SU-DHL-6 (cell line): ENCODE data around the gene EHHADH.

ENCODE experiments used
- H2AFZ ChIP-seq: fragments of 200-600 bp; sonication (generic); 2 replicates; pipeline ENCODE4 v1.6.1; 2014; ENCODE audit warnings: low read depth, mild to moderate bottlenecking, moderate library complexity, mixed read lengths, antibody characterized with exemption, low read length; ENCODE audit not compliant: severe bottlenecking
- H3F3A ChIP-seq: fragments of 200-600 bp; shearing (Covaris generic); 2 replicates; pipeline ENCODE4 v1.6.0; 2016; ENCODE audit warnings: antibody characterized with exemption, mild to moderate bottlenecking; ENCODE audit not compliant: insufficient read depth
- H3K27ac ChIP-seq: fragments of 200-600 bp; sonication (generic); 2 replicates; pipeline ENCODE4 v1.5.1; 2016; ENCODE audit warnings: low read depth, mild to moderate bottlenecking, low read length, moderate library complexity, mixed read lengths
- H3K27me3 ChIP-seq: fragments of 200-600 bp; sonication (generic), shearing (Covaris generic); 2 replicates; pipeline ENCODE4 v1.6.0; 2014; ENCODE audit warnings: mild to moderate bottlenecking, low read length
- H3K36me3 ChIP-seq: fragments of 200-600 bp; sonication (generic); 2 replicates; pipeline ENCODE4 v1.6.1; 2014; ENCODE audit warnings: mild to moderate bottlenecking, low read length, mixed read lengths
- H3K4me2 ChIP-seq: fragments of 300-600, 200-600 bp; shearing (Covaris generic), sonication (generic); 2 replicates; pipeline ENCODE4 v1.6.0; 2014; ENCODE audit warnings: low read length, low read depth, mild to moderate bottlenecking; ENCODE audit not compliant: poor library complexity, severe bottlenecking
- H3K4me3 ChIP-seq: fragments of 200-600 bp; sonication (generic); 2 replicates; pipeline ENCODE4 v1.5.1; 2014; ENCODE audit warnings: antibody characterized with exemption, low read length, mild to moderate bottlenecking, mixed read lengths; ENCODE audit not compliant: insufficient read depth, poor library complexity, severe bottlenecking
- H3K79me2 ChIP-seq: fragments of 200-600 bp; sonication (generic); 2 replicates; pipeline ENCODE4 v1.6.1; 2014; ENCODE audit warnings: mild to moderate bottlenecking, low read length, moderate library complexity; ENCODE audit not compliant: insufficient read depth
- H3K9ac ChIP-seq: fragments of 200-600 bp; sonication (generic); 2 replicates; pipeline ENCODE4 v1.7.0; 2014; ENCODE audit warnings: mild to moderate bottlenecking, low read length
- H3K9me2 ChIP-seq: fragments of 200-600 bp; sonication (generic); replicated peaks from 2 replicates; pipeline ENCODE4 v1.6.1; 2014; ENCODE audit warnings: low read length; ENCODE audit not compliant: insufficient read depth
- H3K9me3 ChIP-seq: fragments of 200-600 bp; sonication (generic); 2 replicates; pipeline ENCODE4 v1.6.1; 2014; ENCODE audit warnings: low read length, mixed read lengths; ENCODE audit not compliant: insufficient read depth
- H4K20me1 ChIP-seq: fragments of 200-600 bp; sonication (generic); 2 replicates; pipeline ENCODE4 v1.6.1; 2014; ENCODE audit warnings: low read depth, mild to moderate bottlenecking, antibody characterized with exemption, low read length, moderate library complexity, mixed read lengths
- CTCF ChIP-seq: fragments of 200-600 bp; sonication (generic); IDR thresholded peaks from one replicate; pipeline ENCODE4 v1.5.1; 2017; ENCODE audit warnings: antibody characterized with exemption, mild to moderate bottlenecking, low read length, moderate library complexity; ENCODE audit not compliant: insufficient read depth, poor library complexity, severe bottlenecking
- EZH2phosphoT487 ChIP-seq: fragments of 200-600 bp; sonication (generic), shearing (Covaris generic); conservative IDR thresholded peaks from 2 replicates; pipeline ENCODE4 v1.6.1; 2018; ENCODE audit warnings: mild to moderate bottlenecking, antibody characterized with exemption, low read length, moderate library complexity, mixed read lengths

Gene EHHADH

GRCh38 chr3:185187391-185187790 lies 66.5 kb downstream of the EHHADH start:
- H3K27me3 ChIP-seq = no peaks in the 10 kb centered on the region
- H3K4me3 ChIP-seq = no peak overlapping the region
- H3K36me3 ChIP-seq = no peaks in the 10 kb centered on the region
- H3K9me3 ChIP-seq = no peaks in the 10 kb centered on the region
- H3K9me2 ChIP-seq = no peaks in the 10 kb centered on the region
- TF ChIP-seq EZH2phosphoT487 = no peak
- TF ChIP-seq CTCF = no peak
- H3K79me2 ChIP-seq = no peaks in the 10 kb centered on the region
- H4K20me1 ChIP-seq = no peaks in the 10 kb centered on the region
- H3K9ac ChIP-seq = no peak overlapping the region
- H2AFZ ChIP-seq = no peak overlapping the region
- no peaks in the 10 kb centered on the region for H3F3A ChIP-seq
- no peak overlapping the region for H3K27ac ChIP-seq
- no peak overlapping the region for H3K4me2 ChIP-seq

GRCh38 chr3:185176750-185177359 lies 77.0 kb downstream of the EHHADH start:
- no peaks in the 10 kb centered on the region for H4K20me1 ChIP-seq
- no peaks in the 10 kb centered on the region for H3K9me3 ChIP-seq
- no peak overlapping the region for H3K4me2 ChIP-seq
- no peak overlapping the region for H3K4me3 ChIP-seq
- H3K27me3 ChIP-seq = no peaks in the 10 kb centered on the region
- H2AFZ ChIP-seq = no peak overlapping the region
- H3K36me3 ChIP-seq = no peaks in the 10 kb centered on the region
- H3F3A ChIP-seq = no peaks in the 10 kb centered on the region
- H3K9me2 ChIP-seq = no peaks in the 10 kb centered on the region
- no peak overlapping the region for H3K27ac ChIP-seq
- no peaks in the 10 kb centered on the region for H3K79me2 ChIP-seq
- H3K9ac ChIP-seq = no peak overlapping the region
- no peak for TF ChIP-seq EZH2phosphoT487
- peak; percentile 63 for TF ChIP-seq CTCF

GRCh38 chr3:185175370-185175987 lies 78.4 kb downstream of the EHHADH start:
- Histone ChIP-seq H3K36me3 (no peaks in the 10 kb centered on the region), H3K79me2 (no peaks in the 10 kb centered on the region), H3K9ac (no peak overlapping the region), H3K9me3 (no peaks in the 10 kb centered on the region), H3K4me3 (no peak overlapping the region), H3K27me3 (no peaks in the 10 kb centered on the region), H3F3A (no peaks in the 10 kb centered on the region), H4K20me1 (no peaks in the 10 kb centered on the region), H3K27ac (no peak overlapping the region), H3K4me2 (peak overlapping the region; percentile 23), H2AFZ (peak overlapping the region; percentile 53), H3K9me2 (no peaks in the 10 kb centered on the region)
- no peak for TF ChIP-seq CTCF
- no peak for TF ChIP-seq EZH2phosphoT487
